Stimulated activated CD4-positive, alpha-beta T cell treated with anti-CD3 and anti-CD28 coated beads, Interleukin-1b, Interleukin-23, amount 100 ng/mL, for 1 hour (primary cell): ENCODE measurements around the gene NME9.

Experiments used
- DNase-seq, 2 donors: peaks; one replicate each; pipeline ENCODE4 v3.0.0-alpha.2; 2020; ENCODE audit warnings: low read depth in 2 of 2

Gene NME9

DNA sequence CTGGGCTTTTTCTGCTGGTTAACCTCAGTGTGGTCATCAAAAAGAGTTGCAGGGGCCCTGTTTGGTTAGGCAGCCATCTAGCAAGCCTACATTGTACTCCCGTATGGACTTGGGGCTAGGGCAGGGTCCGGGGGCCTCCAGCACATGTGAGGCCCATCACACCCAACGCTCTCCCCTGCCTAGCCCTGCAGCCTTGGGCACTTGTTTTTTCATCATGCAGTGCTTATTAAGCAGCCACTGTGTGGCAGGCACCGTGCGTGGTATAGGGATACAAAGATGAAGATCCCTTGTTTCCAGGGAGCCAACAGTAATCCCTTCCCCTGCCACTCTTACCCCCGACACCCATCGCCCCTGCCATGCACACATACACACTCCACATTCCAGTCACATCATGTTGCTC lies 32.9 kb upstream of the NME9 start:
- no peak for DNase-seq

DNA sequence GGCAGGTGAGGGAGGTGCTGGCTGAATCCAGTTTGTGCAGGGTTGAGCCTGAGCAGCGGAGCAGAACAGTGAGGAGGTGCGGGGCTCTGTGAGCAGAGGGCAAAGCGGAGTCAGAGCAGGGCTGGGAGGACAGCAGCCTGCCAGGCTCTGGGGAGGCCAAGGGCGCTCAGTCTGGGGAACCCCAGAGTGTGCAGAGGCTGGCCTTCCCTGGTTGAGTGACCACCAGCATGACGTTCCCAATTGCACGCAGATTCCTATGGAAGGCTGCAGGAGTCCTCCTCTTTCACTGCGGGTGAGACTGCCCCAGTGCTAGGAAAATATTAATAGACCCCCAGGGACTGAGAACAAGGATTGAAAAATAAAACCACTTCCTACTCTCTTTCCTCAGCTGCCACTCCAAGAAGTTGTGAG lies 31.9 kb upstream of the NME9 start:
- DNase-seq, result no peak

DNA sequence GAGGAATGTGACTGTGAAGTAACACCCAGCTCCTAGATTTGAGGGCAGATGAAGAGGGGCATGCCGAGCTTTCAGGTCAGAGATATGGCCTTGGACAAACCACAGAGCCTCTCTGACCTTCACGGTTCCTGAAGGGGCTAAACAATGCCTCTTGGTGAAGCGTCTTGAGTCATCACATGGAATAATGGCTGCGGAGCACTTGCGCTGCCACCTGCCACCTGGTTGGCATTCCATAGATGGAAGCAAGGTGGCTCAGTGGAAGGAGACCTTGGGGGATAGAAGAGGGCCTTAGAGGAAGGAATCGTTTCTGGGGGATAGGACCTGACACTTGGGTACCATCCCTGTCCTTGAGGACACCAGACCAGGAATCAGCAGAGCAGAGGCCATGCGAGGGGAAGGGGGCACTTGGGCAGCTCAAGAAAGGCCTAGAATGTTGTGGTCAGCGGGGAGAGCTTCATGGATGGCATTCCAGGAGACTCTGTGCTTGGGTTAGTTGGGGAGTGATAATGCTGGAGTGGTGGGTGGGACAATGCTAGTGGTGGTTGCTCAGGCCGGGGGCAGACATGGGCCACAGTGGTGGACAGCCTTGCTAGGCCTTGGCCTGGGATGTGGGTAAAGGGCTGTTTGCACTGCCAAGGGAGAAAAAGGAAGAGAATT lies 31.3 kb upstream of the NME9 start:
- no peak for DNase-seq

DNA sequence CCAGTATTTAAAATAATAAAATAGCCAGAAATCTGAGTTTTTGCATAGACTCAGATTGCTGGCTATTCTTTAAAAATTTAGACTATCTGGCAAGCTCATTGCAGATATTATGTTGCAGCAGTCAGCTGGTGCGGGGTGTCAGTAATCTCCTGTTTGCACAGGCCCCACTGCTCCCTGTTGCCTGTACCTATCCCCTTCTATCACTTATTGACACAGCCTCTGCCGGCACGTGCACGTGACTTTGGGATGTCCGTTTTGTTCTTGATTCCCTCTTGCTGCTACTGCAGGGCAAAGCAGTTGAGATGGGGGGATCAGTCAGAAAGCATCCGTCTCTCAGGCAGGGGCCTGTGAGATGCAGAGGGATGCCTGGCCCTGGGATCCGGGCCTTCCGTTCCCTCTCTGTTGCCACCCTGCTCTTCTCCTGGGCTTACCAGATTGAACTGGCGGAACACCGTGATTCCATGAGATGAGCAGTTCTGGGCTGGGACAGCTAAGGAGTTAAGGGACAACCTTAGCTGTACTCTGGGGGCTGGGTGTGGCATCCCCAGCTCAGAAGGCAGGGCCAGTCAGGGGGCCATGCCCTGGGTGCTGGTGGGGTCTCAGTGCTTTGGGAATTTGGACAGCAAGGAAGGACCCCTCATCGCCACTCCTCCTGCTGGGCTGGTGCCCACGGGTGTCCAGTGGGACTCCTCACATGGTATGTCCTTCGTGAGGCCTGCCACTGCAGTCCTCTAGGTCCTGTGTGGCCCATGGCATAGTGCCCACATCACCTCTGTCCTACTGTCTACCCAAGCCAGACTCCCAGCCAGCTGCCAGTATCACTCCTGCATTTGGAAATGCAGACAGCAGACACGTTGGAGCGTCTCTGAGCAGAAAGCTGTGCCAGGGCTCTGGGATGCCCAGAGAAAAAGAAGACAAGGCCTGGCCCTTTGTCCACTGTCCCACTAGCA lies 30.5 kb upstream of the NME9 start:
- no peak for DNase-seq

DNA sequence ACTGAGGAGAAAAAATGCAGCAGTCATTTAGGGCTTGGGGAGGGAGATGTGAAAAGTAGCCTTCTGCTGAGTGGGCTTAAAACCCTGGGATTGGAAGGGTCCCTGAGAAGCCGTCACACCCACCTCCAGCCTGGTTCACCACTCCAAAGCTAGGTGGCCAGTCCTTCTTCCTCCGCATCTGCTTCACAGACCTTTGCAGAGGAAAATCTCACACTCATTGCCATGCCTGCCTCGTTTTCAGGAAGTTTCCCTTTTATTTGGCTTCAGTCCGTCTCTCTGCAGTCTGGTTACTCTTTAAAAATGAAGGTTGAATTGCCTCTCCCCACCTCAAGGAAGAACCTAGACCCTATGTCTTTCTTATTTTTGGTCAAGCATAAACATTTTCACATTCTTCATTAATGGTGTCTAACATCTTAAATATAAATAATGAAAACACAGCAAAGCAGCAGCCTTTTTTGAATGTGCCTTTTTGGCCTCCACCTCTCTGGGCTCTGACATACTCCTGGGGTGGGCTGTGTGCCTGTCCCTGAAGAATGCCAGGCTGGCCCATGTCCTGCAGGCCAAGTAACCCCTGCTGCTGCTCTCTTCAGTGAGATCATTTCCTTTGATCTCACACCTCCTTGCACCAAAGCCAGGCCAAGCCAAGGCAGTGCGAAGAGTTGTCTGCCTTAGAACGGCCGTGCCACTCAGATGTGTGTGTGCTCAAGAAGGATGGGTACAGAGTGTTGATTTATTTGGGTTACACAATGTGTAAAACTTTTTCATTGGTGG lies 29.7 kb upstream of the NME9 start:
- no peak for DNase-seq

DNA sequence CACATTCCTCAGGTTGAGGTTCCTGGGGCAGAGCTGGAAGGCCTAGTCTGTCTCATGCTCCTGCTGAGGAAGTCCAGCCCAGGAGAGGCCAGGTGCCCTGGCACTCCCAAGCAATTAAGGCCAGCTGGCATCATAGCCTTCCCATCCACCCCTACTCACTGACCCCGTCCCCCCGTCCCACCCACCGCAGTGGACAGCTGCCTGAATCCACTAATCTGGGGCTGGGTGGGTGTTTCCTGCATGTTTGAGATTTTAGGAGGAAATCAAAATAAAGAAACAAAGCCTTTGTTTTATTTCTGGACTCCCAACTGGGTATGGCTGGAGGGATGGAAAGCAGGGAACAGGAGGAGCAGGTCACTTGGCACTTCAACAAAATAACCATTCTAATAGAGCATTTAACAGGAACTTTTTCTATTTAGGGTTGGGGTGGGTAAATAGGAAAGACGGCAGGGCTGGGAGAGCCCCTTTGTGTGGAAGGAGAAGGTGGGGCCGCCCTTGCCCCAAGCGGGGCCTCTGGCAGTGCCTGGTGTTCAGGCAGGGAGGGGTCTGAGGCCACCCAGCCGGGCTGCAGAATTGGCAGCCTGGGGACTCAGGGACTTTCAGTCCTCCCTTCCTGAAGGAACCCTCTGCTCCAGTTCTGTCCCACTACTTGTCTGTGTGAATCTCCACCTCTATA lies 27.2 kb upstream of the NME9 start:
- no peak for DNase-seq

DNA sequence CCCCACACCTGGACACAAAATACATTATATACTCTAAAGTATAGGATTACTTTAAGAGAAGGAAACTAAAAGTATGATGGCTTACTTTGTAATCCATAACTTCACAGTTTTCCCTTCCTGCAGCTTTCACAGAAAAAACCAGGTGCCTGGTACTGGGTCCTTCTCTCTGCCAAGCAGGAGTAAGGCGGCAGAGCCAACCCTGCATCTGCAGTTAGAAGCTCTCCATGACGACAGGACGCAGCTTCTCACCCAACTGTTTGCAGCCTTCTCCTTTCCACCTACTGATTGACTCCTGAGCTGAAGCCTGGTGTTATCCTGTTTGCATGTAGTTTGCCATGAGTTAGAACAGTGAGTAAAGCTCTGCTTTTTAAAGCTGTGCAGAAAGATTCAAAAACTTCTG lies 25.4 kb upstream of the NME9 start:
- DNase-seq, result no peak

DNA sequence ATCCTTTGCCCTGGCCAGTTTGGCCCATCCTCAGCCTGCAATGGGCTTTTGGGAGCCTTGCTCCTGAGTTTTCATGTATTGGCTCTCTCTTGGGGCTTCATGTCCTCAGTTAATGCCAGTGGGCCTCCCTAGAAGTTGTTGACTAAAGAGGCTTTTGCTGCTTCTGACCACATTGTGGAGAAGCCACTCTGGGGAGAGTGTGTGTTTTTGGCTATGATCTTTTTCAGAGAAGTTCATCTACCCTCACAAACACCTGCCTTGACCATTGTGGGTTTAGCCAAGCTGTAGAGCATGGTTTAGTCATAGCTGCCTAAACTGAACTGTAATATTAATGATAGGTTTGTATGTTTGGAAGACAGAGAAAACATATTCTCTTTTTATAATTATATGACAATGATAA lies 24.7 kb upstream of the NME9 start:
- no peak for DNase-seq

DNA sequence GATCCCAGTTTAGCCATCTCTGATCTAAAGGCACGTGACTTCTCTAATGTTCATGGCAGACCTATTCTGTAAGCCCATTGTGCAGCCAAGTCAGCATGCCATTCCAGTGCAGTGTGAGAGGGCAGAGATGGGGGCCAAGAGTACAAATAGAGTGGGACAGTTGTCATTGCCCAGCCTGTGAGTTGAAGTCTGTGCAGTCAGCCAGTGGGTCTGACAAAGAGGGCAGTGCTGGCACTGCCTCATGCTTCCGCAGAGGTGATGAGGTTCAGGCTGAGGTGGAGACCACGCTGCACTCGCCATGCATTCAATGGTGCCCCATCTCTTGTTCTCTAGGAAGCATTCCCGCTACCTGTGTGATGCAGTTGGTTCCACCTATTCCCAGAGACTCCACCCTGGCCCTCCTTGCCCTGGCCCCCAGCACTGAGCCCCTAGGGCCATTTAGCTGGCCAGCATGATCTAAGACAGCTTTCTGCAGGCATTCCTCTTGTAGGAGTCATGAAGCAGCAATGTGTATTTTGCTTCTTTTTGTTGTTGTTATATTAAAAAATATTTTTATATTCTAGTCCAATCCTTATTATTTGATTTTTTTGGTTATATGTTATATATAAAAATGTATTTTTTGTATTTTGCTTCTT lies 22.4 kb upstream of the NME9 start:
- DNase-seq, result no peak

DNA sequence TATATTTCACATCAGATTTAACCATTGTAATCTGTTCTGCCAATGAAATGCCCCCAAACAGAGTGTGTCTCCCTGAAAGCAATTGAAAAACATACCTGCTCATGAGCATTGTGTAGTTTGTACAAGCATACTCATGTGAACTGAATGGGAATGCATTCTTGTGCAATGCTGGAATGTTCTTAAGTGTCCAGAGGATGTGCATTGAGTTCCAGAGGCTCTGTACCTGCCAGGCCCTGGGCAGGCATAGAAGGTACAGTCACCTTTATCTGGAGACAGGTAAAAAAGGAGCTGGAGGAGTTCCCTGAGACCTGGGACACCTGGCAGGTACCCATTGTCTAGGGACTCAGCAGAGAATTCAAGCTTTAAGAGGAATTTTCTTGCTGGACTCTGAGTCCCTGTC lies 21.5 kb upstream of the NME9 start:
- DNase-seq, result no peak

DNA sequence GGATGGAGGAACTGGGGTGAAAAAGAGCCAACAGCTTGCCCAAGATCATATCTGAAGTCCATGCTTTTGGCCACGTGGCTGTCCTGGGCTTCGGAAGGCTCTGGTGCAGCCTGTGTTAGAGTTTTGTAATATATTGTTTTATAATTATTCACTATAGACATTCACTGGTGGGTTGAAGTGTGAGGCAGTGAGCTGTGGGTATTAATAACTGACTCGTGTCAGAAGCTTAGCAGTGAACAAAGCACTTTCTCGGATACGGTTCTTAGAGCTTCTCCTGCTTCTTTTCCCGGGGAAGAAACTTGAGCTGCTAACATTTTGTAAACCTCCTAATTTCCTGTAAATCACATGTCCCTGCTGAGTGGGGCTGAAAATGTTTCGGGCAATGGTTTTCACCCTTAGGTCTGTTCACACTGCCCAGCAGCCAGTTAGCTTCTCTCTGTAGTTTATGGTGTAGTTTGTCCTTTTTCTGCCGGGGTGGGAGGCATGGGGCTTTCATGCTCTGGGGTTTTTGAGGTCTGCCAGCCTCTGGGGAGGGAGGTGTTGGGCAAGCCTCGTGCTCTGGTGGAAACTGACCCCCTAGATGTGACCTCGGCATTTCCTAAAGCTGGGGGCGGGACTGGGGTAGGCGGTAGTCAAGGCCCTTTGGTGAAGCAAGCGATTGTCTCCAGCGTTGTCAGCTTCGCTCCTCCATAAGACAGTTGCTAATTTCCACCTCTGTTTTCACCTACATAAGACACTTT lies 20.4 kb upstream of the NME9 start:
- no peak for DNase-seq

DNA sequence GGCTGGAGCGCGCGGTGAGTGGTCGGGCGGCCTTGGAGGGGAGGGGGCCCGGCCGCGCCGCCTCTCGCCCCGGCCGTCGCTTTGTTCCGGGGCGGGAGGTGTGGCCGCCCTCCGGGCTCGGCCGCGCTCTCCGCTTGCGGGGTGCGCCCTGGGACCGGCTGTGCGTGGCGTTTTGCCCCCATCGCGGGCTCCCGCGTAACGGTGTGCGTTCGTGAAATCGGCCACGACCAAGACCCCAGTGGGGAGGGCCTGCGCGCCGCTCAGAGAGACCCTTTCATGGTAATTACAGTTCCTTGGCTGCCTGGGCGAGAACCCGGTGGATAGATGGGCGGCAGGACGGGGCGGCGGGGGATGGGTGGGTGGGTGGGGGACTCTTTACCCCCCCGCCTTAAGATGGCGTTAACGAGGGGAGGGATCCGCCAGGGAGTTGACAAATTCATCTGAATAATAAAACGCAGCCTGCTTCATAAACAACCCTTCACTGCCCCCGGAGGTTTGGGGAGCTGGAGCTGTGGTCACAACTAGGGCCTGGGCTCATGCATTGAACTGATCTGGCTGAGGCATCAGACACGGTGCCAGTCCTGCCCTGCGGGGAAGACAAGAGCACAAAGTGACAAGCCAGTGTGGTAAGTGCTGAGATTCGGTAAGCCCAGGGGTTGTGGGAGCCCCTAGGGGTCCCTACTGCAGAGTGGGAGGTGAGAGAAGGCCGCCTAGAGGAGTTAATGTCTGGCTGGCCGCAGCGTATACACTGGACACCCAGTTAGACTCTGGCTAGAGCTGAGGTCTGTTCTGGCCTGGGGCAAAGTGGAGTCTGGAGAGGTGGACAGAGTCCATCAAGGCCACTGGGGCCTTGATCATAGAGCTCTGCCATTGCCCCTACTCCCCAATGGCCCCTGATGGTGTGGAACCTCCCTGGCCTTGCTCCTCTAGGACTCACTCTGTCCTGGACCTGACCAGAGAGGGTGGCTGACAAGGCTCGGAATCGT lies 19.4 kb upstream of the NME9 start:
- no peak for DNase-seq

DNA sequence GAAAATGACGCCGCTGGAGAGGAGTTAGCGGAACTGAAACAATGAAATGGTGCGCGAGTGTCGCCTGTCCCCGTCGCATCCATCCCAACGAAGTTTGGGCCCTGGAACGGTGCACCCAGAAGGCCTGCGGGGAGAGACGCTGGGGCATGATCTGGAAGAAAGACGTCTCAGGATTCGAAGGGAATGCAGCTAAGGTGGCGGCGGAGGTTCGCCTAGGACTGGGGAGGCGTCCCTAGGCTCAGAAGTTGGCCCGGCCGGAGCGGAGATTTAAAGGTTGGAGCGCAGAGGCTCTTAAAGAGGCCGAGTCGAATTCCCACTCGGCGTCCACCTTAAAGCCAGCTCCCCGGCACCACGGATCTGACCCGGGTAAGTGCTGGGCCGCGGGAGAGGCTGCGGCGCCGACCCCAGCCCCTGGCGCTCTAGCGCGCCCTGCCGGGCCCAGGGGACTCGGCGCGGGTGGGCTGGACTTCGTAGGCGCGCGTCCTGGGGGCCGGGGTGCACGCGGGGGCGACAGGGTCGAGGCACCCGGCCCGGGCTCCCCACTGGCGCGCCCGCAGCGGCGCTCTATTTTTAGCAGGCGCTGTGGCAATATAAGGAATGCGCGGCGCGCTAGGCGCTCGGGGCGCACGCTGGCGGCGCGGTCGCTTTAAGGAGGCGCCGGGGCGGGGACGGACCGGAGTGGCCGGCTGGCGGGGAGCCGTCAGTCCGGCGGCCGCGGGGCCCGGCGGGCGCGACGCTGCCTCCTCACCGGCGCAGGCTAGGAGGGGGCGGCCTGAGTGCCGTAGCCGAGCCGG lies 18.5 kb upstream of the NME9 start, which contains the start of gene MRAS:
MRAS (plus strand) TSS at position 620 of the 794 bp plus-strand sequence. CDS start 24,305 bp downstream, outside the sequence.
- no peak for DNase-seq

DNA sequence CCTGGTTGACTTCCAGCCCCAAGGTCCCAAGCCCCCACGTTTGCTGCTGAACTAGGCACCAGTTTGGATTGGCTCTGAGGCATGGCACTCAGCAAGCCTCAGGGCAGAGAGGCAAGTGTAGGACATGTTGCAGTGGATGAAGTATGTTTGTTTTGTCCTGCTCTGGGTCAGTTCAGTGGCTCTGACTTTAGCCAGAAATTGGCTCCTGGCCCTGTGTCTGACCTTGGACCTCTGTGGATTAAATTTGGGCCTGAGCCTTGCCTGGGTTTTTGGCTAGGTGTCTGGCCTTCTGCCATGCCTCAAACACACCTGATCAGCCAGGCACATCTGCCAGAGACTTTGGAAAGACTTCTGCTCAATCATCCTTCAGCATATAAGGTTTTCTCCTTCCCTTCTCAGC lies 15.1 kb upstream of the NME9 start:
- no peak for DNase-seq

DNA sequence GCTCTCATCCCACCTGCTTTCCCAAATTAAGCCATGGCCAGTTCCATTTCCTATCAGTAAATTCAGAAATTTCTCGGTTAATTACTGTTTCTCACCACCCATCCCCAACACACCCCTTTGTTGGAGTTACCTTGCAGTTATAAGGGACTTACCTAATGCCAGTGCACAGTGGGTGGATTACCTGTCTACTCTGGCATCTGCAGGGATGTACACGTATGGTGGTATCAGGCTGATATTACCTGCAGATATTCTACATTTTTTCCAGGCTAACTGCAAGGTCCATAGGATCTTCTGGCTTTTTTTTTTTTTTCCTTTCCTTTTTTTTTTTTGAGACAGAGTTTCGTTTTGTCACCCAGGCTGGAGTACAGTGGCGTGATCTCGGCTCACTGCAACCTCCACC lies 10.9 kb upstream of the NME9 start:
- no peak for DNase-seq

DNA sequence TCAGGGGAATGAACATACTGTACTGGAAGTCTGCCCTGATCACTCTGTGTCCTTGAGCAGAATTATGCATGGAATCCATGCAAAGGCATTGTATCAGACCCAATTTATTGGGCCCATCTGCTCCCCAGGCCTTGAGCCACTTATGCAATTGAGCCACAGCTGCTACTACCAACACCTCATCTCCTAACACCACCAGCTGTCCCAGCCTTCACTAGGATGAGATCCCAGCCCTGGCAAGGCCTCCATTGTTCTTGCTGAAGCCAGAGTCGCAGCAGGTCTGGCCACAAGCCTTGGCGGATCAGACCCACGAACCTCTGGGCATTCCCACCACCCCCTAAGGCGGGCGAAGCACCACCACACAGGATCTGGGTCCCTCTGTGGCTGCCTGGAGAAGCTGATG lies 9.2 kb upstream of the NME9 start:
- DNase-seq, result no peak

DNA sequence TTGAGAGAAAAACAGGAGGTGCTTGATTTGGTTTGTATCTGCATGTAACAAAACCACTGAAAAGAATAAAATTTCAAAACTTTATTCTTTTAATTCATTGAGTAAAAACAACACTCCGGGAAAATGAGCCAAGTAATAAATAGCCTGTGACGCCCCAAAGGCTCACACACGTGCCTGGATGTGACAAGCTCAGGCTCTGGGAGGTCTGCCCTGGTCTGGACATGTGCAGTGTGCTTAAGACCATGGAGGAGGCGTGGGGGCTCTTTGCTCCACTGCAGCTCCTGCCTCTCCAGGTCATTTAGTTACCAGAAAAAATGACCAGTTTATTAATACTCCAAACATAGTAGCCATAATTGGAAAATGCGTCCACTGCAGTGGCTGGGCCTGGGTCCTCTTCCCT lies 8.6 kb upstream of the NME9 start:
- no peak for DNase-seq

DNA sequence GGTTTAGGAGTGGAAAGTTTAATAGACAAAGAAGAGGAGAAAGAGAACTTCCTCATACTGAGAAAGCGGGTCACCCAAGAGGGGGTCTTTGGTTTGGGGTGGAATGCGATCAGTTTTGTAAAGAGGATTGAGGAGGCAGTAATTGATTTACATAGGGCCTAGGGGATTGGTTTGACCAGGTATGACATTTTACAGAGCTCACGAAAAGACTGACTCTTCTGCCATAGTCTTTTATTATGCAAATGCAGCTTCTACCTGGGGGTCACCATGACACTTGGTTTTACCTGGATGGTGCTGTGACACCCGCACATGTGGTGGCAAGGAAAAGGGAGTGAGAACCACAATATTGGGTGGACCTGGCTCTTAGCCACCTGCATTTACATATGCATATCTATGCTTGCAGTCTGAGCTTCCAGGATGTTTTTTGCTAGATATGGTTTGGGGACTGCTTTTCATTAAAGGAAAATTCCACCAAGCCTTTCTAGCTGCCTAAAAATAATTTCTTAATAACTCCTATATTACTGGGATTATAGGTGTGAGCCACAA lies 6.9 kb upstream of the NME9 start:
- DNase-seq, result no peak
